ENCODE results near the gene RAC3.
A peak's percentile ranks its signal among the peaks of the same experiment; 100 is the strongest.

RAC3 gene

GRCh38 chr17:81994593-81995462 lies 36.6 kb upstream of the RAC3 start:
- TF ChIP-seq POLR2A (IDR thresholded peaks at IDR 0.05; ENCODE audit: low read depth, low read length): no peak
- FAIRE-seq (no peak), DNase-seq (ENCODE audit: insufficient read length, low spot score) (no peak)

GRCh38 chr17:81995463-81996231 lies 35.8 kb upstream of the RAC3 start:
- FAIRE-seq (no peak), DNase-seq (ENCODE audit: insufficient read length, low spot score) (no peak)
- no peak for TF ChIP-seq POLR2A (IDR thresholded peaks at IDR 0.05; ENCODE audit: low read depth, low read length)

DNA sequence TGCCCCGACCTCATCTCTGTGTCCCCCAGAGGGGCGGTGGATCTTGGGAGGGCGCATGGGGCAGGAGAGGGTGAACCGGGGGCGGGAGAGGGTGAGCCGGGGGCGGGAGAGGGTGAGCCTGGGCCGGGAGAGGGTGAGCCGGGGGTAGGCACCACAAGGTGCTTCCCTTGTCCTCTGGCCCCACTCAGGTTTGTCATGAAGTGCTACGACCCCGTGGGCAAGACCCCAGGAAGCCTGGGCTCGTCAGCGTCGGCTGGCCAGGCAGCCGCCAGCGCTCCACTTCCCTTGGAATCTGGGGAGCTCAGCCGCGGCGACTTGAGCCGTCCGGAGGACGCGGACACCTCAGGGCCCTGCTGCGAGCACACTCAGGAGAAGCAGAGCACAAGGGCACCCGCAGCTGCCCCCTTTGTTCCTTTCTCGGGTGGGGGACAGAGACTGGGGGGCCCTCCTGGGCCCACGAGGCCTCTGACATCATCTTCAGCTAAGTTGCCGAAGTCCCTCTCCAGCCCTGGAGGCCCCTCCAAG lies 35.2 kb upstream of the RAC3 start:
- no peak for DNase-seq (ENCODE audit: insufficient read length, low spot score)
- no peak for TF ChIP-seq POLR2A (IDR thresholded peaks at IDR 0.05; ENCODE audit: low read depth, low read length)
- no peak for FAIRE-seq

DNA sequence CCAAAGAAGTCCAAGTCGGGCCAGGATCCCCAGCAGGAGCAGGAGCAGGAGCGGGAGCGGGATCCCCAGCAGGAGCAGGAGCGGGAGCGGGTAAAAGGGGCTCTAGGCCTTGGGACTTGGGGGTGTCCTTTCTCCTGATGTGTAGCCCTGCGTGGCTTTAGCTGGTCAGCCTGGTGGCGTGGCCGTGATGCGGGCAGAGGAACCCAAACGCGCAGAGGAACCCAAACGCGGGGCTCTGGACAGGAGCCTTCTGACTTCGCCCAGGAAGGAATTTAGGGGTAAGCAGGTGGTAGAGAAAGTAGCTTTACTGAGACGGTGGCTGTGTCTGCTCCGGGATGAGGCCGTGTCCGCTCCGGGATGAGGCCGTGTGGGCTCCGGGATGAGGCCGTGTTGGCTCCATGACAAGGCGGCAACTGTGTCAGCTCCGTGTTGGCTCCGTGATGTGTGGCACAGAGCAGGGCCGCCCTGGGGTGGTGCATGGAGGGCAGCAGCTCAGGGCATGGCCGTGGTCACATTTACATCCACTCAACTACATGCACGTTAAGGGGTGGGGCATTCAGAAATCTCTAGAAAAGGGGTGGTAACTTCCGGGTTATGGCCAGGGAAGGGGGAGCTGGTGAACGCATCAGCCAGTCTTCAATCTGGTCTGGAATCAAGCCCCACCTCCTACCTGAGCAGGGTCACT lies 34.6 kb upstream of the RAC3 start:
- no peak for TF ChIP-seq POLR2A (IDR thresholded peaks at IDR 0.05; ENCODE audit: low read depth, low read length)
- no peak for FAIRE-seq
- DNase-seq (ENCODE audit: insufficient read length, low spot score): no peak

DNA sequence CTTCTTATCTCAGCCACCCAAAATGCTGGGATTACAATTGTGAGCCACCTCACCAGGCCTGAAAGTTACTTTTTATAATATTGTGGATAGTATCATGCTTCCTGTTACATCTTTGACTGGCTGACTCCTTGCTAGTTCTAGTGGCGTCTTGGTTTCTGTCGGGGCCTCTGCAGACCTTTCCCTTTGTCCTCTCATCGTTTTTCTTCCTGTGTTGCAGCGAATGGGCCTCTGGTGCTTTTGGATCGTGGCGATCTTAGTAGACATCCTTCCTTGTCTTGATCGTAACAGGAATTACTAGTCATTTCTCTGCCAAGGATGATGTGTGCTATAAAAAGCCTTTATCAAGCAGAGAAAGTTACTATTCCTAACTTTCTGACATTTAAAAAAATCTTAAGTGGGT lies 33.3 kb upstream of the RAC3 start:
- TF ChIP-seq POLR2A (IDR thresholded peaks at IDR 0.05; ENCODE audit: low read depth, low read length): no peak
- FAIRE-seq (no peak), DNase-seq (ENCODE audit: insufficient read length, low spot score) (no peak)

DNA sequence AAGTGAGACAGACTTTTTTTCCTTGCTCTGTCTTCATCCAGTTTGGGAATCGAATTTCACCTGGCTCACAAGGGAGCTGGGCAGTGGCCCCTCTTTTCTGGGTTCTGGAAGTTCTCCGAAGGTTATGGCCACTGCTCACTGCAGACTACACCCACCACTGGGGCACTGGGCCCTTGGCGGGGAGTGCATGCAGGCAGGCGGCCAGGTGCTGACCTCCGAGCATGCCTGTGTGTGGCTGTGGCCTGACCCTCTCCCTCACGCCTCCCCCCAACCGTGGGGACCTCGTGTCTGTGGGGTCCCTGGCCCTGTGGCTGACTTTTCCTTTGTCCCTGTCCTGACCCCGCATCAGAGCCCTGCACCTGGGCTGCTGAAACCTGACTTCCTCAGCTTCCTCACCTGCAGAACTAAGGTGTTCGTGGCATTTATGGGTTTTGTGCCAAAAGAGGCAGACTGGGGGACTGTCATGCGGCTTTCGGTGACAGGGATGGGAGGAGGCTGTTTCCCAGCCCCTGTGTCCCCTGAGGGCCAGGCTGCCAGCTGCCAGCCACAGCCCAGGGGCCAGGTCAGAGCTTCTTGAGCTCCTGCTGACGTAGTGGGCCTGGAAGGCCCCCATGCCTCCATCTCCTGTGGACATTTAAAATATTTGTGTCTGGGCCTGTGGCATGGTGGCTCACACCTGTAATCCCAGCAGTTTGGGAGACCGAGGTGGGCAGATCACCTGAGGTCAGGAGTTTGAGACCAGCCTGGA lies 32.6 kb upstream of the RAC3 start:
- DNase-seq (ENCODE audit: insufficient read length, low spot score): no peak
- FAIRE-seq: no peak
- no peak for TF ChIP-seq POLR2A (IDR thresholded peaks at IDR 0.05; ENCODE audit: low read depth, low read length)

- TF ChIP-seq POLR2A (IDR thresholded peaks at IDR 0.05; ENCODE audit: low read depth, low read length): no peak
- FAIRE-seq (no peak), DNase-seq (ENCODE audit: insufficient read length, low spot score) (no peak)
Observed at GRCh38 chr17:81999587-81999975, 31.9 kb upstream of the RAC3 start.

- no peak for DNase-seq (ENCODE audit: insufficient read length, low spot score)
- TF ChIP-seq POLR2A (IDR thresholded peaks at IDR 0.05; ENCODE audit: low read depth, low read length): no peak
- no peak for FAIRE-seq
Observed at GRCh38 chr17:81999976-82000802, 31.3 kb upstream of the RAC3 start.

GRCh38 chr17:82000803-82001570 lies 30.5 kb upstream of the RAC3 start:
- DNase-seq (ENCODE audit: insufficient read length, low spot score): no peak
- TF ChIP-seq POLR2A (IDR thresholded peaks at IDR 0.05; ENCODE audit: low read depth, low read length): no peak
- FAIRE-seq: no peak

GRCh38 chr17:82001571-82002056 lies 29.9 kb upstream of the RAC3 start:
- DNase-seq (ENCODE audit: insufficient read length, low spot score) (no peak), FAIRE-seq (no peak)
- no peak for TF ChIP-seq POLR2A (IDR thresholded peaks at IDR 0.05; ENCODE audit: low read depth, low read length)

DNA sequence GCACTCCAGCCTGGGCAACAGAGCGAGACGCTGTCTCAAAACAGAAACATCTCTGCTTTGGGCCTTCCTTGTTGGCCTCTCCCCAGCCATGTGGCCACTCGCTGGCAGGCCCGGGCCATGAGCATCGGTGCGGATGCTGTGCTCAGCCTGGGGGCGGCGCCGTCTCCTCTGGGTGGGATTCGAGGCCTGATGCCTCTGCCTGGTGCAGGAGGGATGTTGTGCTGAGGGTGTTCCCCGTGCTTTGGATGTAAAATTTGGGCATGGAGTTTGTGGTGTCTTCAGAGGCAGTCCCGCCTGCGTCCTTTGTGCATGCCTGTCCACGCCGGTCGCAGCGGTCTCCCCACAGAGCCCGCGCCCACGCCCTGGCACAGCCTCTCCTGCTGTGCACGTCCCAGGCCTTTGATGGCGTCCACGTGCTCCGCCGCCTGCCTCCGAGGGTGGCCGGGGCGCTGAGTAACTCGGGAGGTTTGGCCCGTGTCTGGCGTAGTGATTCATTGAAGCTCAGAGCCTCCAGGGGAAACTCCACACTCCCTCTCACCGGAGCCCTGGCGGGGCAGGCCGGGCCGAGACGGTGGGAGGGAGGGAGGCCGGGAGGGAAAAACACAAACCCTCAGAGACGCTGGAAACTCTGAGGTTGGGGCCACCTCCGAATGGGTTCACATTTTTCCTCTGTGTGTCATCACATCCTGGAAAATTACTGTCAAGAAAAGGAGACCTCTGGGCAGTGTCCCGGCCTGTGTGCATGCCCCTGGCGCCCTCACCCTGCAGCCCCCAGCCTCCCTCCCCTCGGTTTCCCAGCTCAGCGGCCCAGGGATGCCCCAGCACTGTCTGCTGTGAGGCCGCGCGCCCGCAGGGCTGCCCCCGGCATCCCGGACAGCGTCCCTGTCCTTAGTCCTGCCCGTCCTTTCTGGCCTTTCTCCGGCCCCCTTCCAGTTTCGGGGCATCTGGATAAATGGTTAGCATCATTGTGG lies 27.8 kb upstream of the RAC3 start:
- FAIRE-seq (no peak), DNase-seq (ENCODE audit: insufficient read length, low spot score) (peak; percentile 98)
- TF ChIP-seq POLR2A (IDR thresholded peaks at IDR 0.05; ENCODE audit: low read depth, low read length): no peak; the same call in none of the 2 replicates
